Panc1 (cell line): ENCODE data around the gene TRIM41. TPM values are rescaled to one million over a fixed set of nuclear protein-coding genes. Genes with fewer than 3 reads are reported as not detected.

ENCODE experiments used
- ATAC-seq: fragments of 200-7000 bp; cut with Tn5 transposase; 2 replicates; pipeline ENCODE4 v1.9.1; 2020; ENCODE audit warnings: mild to moderate bottlenecking, moderate library complexity
- BruUV-seq: library from RNA; stranded (reverse); fragments of 400-500 nt; replicated peaks from 2 replicates; lab custom pipeline; 2021; lab: Mats Ljungman, UMichigan
- CTCF ChIA-PET: fragments of 300-600 bp; sonication (Branson Sonifier 250); formaldehyde crosslinking; loops from one replicate; lab custom pipeline; 2022; ENCODE audit warnings: antibody characterized with exemption; lab: Charles Lee
- POLR2A ChIA-PET: fragments of 300-600 bp; sonication (Branson Sonifier 250); formaldehyde crosslinking; loops from one replicate; lab custom pipeline; 2022; ENCODE audit warnings: antibody characterized with exemption; lab: Charles Lee
- DNase-seq: peaks from one replicate; pipeline ENCODE4 v3.0.0-alpha.2; 2010; ENCODE audit warnings: low read depth, low spot score
- H3K27ac ChIP-seq: 2 replicates; pipeline ENCODE4 v1.5.1; 2011; ENCODE audit warnings: mild to moderate bottlenecking, low read length, inconsistent platforms
- H3K27me3 ChIP-seq: fragments of 200-500 bp; sonication (Bioruptor generic); 2 replicates; pipeline ENCODE4 v1.6.0; 2014; ENCODE audit warnings: low read length, inconsistent platforms; ENCODE audit not compliant: control insufficient read depth, insufficient read depth
- H3K36me3 ChIP-seq: fragments of 200-500 bp; sonication (Bioruptor generic); 2 replicates; pipeline ENCODE4 v1.5.1; 2014; ENCODE audit warnings: inconsistent platforms, mild to moderate bottlenecking, low read length, moderate library complexity; ENCODE audit not compliant: control insufficient read depth, insufficient read depth
- H3K4me1 ChIP-seq: 2 replicates; pipeline ENCODE4 v1.5.1; 2011; ENCODE audit warnings: inconsistent platforms, mild to moderate bottlenecking, low read length, moderate library complexity; ENCODE audit not compliant: control insufficient read depth, insufficient read depth
- H3K4me3 ChIP-seq, 2 experiments: 2 replicates each; pipeline ENCODE4 v1.5.1; 2011 to 2012; ENCODE audit warnings: low read depth in 2 of 2, low read length in 2 of 2, mild to moderate bottlenecking in 2 of 2, inconsistent platforms in 1 of 2, moderate library complexity in 1 of 2
- H3K9me3 ChIP-seq: fragments of 200-500 bp; sonication (Bioruptor generic); 2 replicates; pipeline ENCODE4 v1.5.1; 2014; ENCODE audit warnings: low read depth, mild to moderate bottlenecking, inconsistent platforms, low read length, moderate library complexity; ENCODE audit not compliant: control insufficient read depth, insufficient read depth
- CTCF ChIP-seq: fragments of 450-650 bp; IDR thresholded peaks from 2 replicates; pipeline ENCODE4 v1.5.1; 2017; ENCODE audit warnings: mild to moderate bottlenecking
- POLR2AphosphoS5 ChIP-seq: IDR thresholded peaks from 2 replicates; pipeline ENCODE4 v1.6.1; 2012; ENCODE audit warnings: mild to moderate bottlenecking, low read depth, low read length, moderate library complexity
- SIN3A ChIP-seq: IDR thresholded peaks from 2 replicates; pipeline ENCODE4 v1.6.1; 2012; ENCODE audit warnings: low read depth, mild to moderate bottlenecking, low read length, moderate library complexity, borderline replicate concordance; ENCODE audit not compliant: insufficient read depth
- TCF7L2 ChIP-seq: IDR thresholded peaks from 2 replicates; pipeline ENCODE4 v1.6.1; 2011; ENCODE audit warnings: mild to moderate bottlenecking, low read depth, low read length, inconsistent platforms
- in situ Hi-C: cut with HindIII; loops from 2 replicates; pipeline ENCODE4 v1.10.0; 2016; ENCODE audit warnings: low sequenced_read_pairs, low pct_unique_long_range_greater_than_20kb
- intact Hi-C: fragments of 100-400 bp; cut with micrococcal nuclease; formaldehyde crosslinking; loops from one replicate; pipeline ENCODE4 v1.10.0; 2022; ENCODE audit not compliant: unreplicated experiment
- total RNA-seq: library from RNA; stranded (reverse); gene quantifications from one replicate; pipeline ENCODE4 v1.2.1, GENCODE V29; 2021; ENCODE audit not compliant: unreplicated experiment
- TF ChIP-seq, protein P1 (sequence below), 2 experiments: IDR thresholded peaks; 2 replicates each; pipeline ENCODE4 v1.6.1; 2011 to 2012; ENCODE audit warnings: low read depth in 2 of 2, control low read depth in 1 of 2, low read length in 1 of 2, mild to moderate bottlenecking in 1 of 2, moderate library complexity in 1 of 2; ENCODE audit not compliant: insufficient read depth in 1 of 2

TRIM41 gene
- total RNA-seq, 1 experiment from 2014 or later, result 58.3 TPM

GRCh38 chr5:181204826-181205760 lies 18.0 kb upstream of the TRIM41 start, which contains the start of gene TRIM7:
Gene TRIM7, minus strand, starts transcription at chr5:181205196. Its CDS starts 86 bp downstream, at chr5:181205110.
- in situ Hi-C loops, result no loop called here

DNA sequence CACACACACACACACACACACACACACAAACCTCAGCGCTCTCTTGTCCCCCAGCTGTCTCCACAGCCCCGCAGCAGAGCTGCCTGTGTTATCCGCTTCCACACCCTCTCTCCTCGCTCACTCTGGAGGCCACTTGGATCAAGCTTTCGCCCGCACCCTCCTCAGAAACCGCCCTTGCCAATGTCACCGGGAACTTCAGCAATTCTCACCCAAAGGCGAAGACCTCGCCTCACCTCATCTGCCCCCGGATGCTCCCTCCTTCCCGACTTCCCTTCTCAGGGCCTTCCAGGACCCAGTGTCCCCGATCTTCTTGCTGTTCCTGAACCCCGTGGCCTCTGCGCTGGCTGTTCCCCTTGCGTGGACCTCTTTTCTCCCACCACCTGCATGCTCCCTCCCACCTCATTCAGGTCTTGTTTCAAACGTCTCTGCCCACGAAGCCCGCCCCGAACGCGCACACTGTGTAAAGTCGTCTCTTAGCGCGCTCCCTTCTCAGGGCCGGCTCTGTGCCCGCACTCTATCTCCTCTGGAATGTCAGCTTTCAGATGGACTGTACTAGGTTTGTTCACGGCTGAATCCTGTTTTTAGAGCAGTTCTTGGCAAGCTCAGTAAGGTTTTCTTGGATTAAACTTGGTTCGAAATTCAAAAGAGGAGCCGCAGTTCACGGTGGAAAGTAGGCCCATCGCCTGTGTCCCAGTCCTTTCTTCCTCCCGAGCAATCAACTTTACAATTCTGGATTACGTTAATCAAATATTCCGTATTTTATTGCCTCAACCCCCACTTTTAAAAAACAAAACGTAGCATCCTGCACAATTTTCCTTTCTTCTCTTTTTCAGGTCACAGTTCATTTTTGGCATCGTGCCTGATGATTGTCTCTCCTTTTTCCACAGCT lies 17.1 kb upstream of the TRIM41 start:
- in situ Hi-C loops, result no loop called here

More at GRCh38 chr5:181204826-181205760, 18.0 kb upstream of the TRIM41 start, which contains the start of gene TRIM7:
- CTCF ChIA-PET, result no interaction called here
- no TSS peak for BruUV-seq
- no peaks in the 10 kb centered on the region for H3K9me3 ChIP-seq
- intact Hi-C loops, result no loop called here
- ATAC-seq (peak; percentile 63), DNase-seq (no peak)
- H3K27ac ChIP-seq, result peak within 1 kb of the TSS; percentile 76
- TF ChIP-seq POLR2AphosphoS5 (peak; percentile 69), SIN3A (peak; percentile 67; the same call in 1 of the 2 replicates)
- TF ChIP-seq, protein P1, sequence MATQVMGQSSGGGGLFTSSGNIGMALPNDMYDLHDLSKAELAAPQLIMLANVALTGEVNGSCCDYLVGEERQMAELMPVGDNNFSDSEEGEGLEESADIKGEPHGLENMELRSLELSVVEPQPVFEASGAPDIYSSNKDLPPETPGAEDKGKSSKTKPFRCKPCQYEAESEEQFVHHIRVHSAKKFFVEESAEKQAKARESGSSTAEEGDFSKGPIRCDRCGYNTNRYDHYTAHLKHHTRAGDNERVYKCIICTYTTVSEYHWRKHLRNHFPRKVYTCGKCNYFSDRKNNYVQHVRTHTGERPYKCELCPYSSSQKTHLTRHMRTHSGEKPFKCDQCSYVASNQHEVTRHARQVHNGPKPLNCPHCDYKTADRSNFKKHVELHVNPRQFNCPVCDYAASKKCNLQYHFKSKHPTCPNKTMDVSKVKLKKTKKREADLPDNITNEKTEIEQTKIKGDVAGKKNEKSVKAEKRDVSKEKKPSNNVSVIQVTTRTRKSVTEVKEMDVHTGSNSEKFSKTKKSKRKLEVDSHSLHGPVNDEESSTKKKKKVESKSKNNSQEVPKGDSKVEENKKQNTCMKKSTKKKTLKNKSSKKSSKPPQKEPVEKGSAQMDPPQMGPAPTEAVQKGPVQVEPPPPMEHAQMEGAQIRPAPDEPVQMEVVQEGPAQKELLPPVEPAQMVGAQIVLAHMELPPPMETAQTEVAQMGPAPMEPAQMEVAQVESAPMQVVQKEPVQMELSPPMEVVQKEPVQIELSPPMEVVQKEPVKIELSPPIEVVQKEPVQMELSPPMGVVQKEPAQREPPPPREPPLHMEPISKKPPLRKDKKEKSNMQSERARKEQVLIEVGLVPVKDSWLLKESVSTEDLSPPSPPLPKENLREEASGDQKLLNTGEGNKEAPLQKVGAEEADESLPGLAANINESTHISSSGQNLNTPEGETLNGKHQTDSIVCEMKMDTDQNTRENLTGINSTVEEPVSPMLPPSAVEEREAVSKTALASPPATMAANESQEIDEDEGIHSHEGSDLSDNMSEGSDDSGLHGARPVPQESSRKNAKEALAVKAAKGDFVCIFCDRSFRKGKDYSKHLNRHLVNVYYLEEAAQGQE (IDR thresholded peaks at IDR 0.05; ENCODE audit: insufficient read depth in 1 of 2, low read depth in 2 of 2, low read length in 1 of 2), result no peak
- no peaks in the 10 kb centered on the region for H3K36me3 ChIP-seq
- POLR2A ChIA-PET, result interaction anchor here (0.6 to 1.0 kb wide), 3 partner anchors 13 to 20 kb away, joined by 3 to 6 read pairs (median 5); no protein-coding TSS in a partner anchor
- H3K27me3 ChIP-seq, result no peaks in the 10 kb centered on the region
- H3K4me3 ChIP-seq, result peak within 1 kb of the TSS; percentile 52 to 78
- H3K4me1 ChIP-seq, result peaks cover 17% of the 10 kb centered on the region

More for the DNA sequence above, 17.1 kb upstream of the TRIM41 start:
- peaks cover 17% of the 10 kb centered on the region for H3K4me1 ChIP-seq
- TF ChIP-seq SIN3A (no peak), CTCF (no peak), POLR2AphosphoS5 (no peak), TCF7L2 (no peak)
- TF ChIP-seq, protein P1 (IDR thresholded peaks at IDR 0.05; ENCODE audit: insufficient read depth in 1 of 2, low read depth in 2 of 2, low read length in 1 of 2), result no peak
- peak overlapping the region; percentile 76 for H3K27ac ChIP-seq
- no peak for ATAC-seq
- no peaks in the 10 kb centered on the region for H3K9me3 ChIP-seq
- intact Hi-C loops, result no loop called here
- H3K27me3 ChIP-seq, result no peaks in the 10 kb centered on the region
- CTCF ChIA-PET, result interaction anchor here (1.3 kb wide), 1 partner anchor 21 kb away, joined by 5 read pairs; no protein-coding TSS in a partner anchor
- POLR2A ChIA-PET, result interaction anchor here (0.6 to 1.6 kb wide), 3 partner anchors 14 to 21 kb away, joined by 4 to 6 read pairs (median 4); no protein-coding TSS in a partner anchor
- H3K36me3 ChIP-seq, result no peaks in the 10 kb centered on the region
- no peak for DNase-seq
- no TSS peak for BruUV-seq
- H3K4me3 ChIP-seq, result peak overlapping the region; percentile 52 to 78
